Amniotic stem cell (primary cell): ENCODE measurements around the gene SLC22A15.

Source experiments
- DNase-seq: peaks from one replicate; lab custom pipeline; 2025; lab: John Stamatoyannopoulos, UW

SLC22A15 gene

GRCh38 chr1:116104667-116105066, 128.4 kb downstream of the SLC22A15 start:
- no peak for DNase-seq

GRCh38 chr1:116105996-116106395, 129.7 kb downstream of the SLC22A15 start:
- DNase-seq: no peak

GRCh38 chr1:116106646-116107045, 130.3 kb downstream of the SLC22A15 start:
- no peak for DNase-seq

- no peak for DNase-seq
These were observed 131.1 kb downstream of the SLC22A15 start for GRCh38 chr1:116107371-116107770.

- DNase-seq: no peak
These were observed 134.5 kb downstream of the SLC22A15 start, which contains the start of gene MAB21L3 for GRCh38 chr1:116110567-116111523. Gene MAB21L3 (plus strand): TSS chr1:116111399. CDS start chr1:116112616, 1,217 bp downstream.

GRCh38 chr1:116111524-116112021, 135.3 kb downstream of the SLC22A15 start:
- no peak for DNase-seq

- no peak for DNase-seq
These were observed 136.3 kb downstream of the SLC22A15 start for GRCh38 chr1:116112388-116113140.

- DNase-seq: no peak
These were observed 137.3 kb downstream of the SLC22A15 start for GRCh38 chr1:116113615-116114014.

GRCh38 chr1:116115476-116116439, 139.4 kb downstream of the SLC22A15 start:
- peak; percentile 67 for DNase-seq

GRCh38 chr1:116118471-116118870, 142.2 kb downstream of the SLC22A15 start:
- DNase-seq: no peak
